ENCODE measurements around the gene CDK5RAP2.

The CDK5RAP2 gene

GRCh38 chr9:120486835-120487234, 93.1 kb downstream of the CDK5RAP2 start:
- in situ Hi-C loops (cut with MboI; ENCODE audit: low pct_unique_long_range_greater_than_20kb, low sequenced_read_pairs, unreplicated experiment) = no loop called here
- no peak for DNase-seq (ENCODE audit: low spot score)
- TF ChIP-seq CTCF (IDR thresholded peaks at IDR 0.05; ENCODE audit: extremely low read depth, insufficient read depth, missing control alignments) = no peak

GRCh38 chr9:120486347-120486746, 93.6 kb downstream of the CDK5RAP2 start:
- no peak for DNase-seq (ENCODE audit: low spot score)
- in situ Hi-C loops (cut with MboI; ENCODE audit: low pct_unique_long_range_greater_than_20kb, low sequenced_read_pairs, unreplicated experiment) = no loop called here
- TF ChIP-seq CTCF (IDR thresholded peaks at IDR 0.05; ENCODE audit: extremely low read depth, insufficient read depth, missing control alignments) = no peak

GRCh38 chr9:120485788-120486187, 94.2 kb downstream of the CDK5RAP2 start:
- no peak for TF ChIP-seq CTCF (IDR thresholded peaks at IDR 0.05; ENCODE audit: extremely low read depth, insufficient read depth, missing control alignments)
- in situ Hi-C loops (cut with MboI; ENCODE audit: low pct_unique_long_range_greater_than_20kb, low sequenced_read_pairs, unreplicated experiment) = no loop called here
- DNase-seq (ENCODE audit: low spot score) = no peak

GRCh38 chr9:120484162-120484561, 95.8 kb downstream of the CDK5RAP2 start:
- in situ Hi-C loops (cut with MboI; ENCODE audit: low pct_unique_long_range_greater_than_20kb, low sequenced_read_pairs, unreplicated experiment) = no loop called here
- no peak for TF ChIP-seq CTCF (IDR thresholded peaks at IDR 0.05; ENCODE audit: extremely low read depth, insufficient read depth, missing control alignments)
- no peak for DNase-seq (ENCODE audit: low spot score)

GRCh38 chr9:120482424-120483186, 97.4 kb downstream of the CDK5RAP2 start:
- no peak for TF ChIP-seq CTCF (IDR thresholded peaks at IDR 0.05; ENCODE audit: extremely low read depth, insufficient read depth, missing control alignments)
- no peak for DNase-seq (ENCODE audit: low spot score)
- in situ Hi-C loops (cut with MboI; ENCODE audit: low pct_unique_long_range_greater_than_20kb, low sequenced_read_pairs, unreplicated experiment) = no loop called here

- DNase-seq (ENCODE audit: low spot score) = no peak
- in situ Hi-C loops (cut with MboI; ENCODE audit: low pct_unique_long_range_greater_than_20kb, low sequenced_read_pairs, unreplicated experiment) = no loop called here
- no peak for TF ChIP-seq CTCF (IDR thresholded peaks at IDR 0.05; ENCODE audit: extremely low read depth, insufficient read depth, missing control alignments)
Measured at GRCh38 chr9:120481846-120482245, 98.1 kb downstream of the CDK5RAP2 start.

Data from GM13977 (cell line).